Left ventricle myocardium superior (tissue), 1 donor: Measurements from ENCODE around the gene ANKS1A. TPM values are rescaled to one million over a fixed set of nuclear protein-coding genes. Genes with fewer than 3 reads are reported as not detected.
A peak's percentile ranks its signal among the peaks of the same experiment; 100 is the strongest.
"Not testable (repeated sequence)": the region's sequence is repeated elsewhere in the genome, so short reads cannot be mapped to it uniquely, and the experiment has no call there.

ENCODE experiments used
- ATAC-seq: fragments of 200-7000 bp; cut with Tn5 transposase; one replicate; pipeline ENCODE4 v1.9.1; 2020; ENCODE audit warnings: mild to moderate bottlenecking, moderate library complexity
- DNase-seq: peaks from one replicate; pipeline ENCODE4 v3.0.0-alpha.2; 2020
- intact Hi-C: fragments of 100-400 bp; cut with micrococcal nuclease; formaldehyde crosslinking; loops from one replicate; pipeline ENCODE4 v1.11.0; 2022
- total RNA-seq: library from RNA; stranded (reverse); fragmentation: NEBNext Ultra II Directional; extraction: Animal tissue kit (Norgen Biotek cat#: 25700); gene quantifications from one replicate; pipeline ENCODE4 v1.2.1, GENCODE V29; 2021
- donor health status: DM: no; HTN: yes; CAD: no; lungs with severe emphysema.

The ANKS1A gene
- total RNA-seq, 1 donor from 2014 or later, result 29.1 TPM

GRCh38 chr6:34914358-34914757 lies 25.3 kb downstream of the ANKS1A start:
- no peak for ATAC-seq
- DNase-seq, result no peak
- intact Hi-C loops, result no loop called here

DNA sequence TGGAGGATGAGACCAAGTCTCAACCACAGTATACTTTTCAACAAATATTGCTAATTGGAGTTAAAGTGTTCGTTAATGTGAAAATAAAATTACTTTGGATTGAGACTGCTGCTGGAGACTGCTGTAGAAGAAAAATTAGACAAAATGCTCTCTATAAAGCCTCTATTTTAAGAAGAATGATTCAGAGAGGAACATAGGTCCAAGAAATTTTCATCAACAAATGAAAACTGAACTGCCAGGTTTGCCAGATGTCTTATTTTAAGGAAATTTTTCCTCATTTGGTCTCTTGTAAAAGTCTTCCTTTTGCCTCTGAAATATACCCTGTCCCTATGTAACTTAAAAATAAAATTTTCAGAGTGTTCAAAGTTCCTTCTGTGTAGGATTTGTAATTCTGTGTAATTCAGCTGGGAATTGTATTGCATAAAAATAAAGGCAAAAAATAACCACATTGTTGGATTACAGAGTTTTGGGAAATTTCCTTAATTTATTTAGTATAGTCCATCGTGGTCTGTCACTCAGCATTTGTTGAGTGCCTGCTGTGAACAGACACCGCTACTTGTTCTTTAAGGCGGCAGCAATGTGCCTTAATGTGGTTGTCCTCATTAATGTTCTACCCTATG lies 27.4 kb downstream of the ANKS1A start:
- intact Hi-C loops, result no loop called here
- DNase-seq (no peak), ATAC-seq (peak; percentile 52)

DNA sequence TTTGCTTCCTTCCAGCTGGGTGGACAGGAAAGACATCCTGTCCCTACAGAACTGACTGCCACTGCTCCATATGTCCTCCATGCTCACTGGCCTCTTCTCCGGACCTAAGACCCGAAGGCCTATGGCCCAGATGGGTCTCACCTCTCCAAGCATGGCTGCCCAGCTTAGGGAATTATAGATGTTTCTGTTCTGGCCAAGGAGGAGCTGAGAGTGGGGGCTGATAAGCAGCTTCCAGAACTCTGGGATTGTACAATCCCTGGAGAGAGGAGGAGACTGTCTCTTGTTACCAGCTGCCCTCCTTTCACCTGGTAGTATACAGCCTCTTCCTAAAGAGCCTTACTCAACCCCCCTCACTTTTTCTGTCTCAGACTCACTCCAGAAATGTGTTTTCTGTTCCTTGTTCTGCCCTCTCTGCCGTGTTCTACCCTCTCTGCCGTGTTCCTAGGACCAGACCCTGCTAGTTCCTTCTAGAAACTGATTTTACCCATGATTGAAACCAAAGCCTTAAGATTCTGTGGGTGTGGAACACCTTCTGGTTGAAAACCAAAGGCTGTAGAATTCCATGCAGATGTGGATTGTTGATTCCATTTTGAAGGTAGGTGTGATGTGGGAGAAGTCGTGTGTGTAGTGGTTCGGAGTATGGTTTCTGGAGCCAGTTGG lies 28.7 kb downstream of the ANKS1A start:
- no peak for DNase-seq
- intact Hi-C loops, result no loop called here
- ATAC-seq, result peak; percentile 34

DNA sequence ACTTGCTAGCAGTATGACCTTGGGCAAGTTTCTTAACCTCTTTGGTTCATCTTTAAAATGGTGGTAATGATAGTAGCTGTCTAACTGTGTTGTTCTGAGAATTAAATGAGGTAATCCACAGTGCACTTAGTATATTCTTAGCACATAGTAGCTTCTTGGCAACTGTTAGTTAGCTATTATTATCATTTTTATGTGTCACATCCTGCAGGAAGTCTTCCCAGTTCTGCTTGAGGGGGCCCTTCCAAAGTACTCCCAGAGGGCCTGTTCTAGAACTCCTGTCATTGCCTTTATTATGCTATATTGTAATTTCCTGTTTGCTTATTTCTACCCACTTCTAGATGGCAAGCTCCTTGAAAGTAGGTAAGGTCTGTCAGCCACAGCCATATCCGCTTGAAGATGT lies 30.6 kb downstream of the ANKS1A start:
- intact Hi-C loops, result no loop called here
- ATAC-seq (peak; percentile 44), DNase-seq (no peak)

GRCh38 chr6:34920097-34920496 lies 31.0 kb downstream of the ANKS1A start:
- DNase-seq (no peak), ATAC-seq (no peak)
- intact Hi-C loops, result no loop called here

DNA sequence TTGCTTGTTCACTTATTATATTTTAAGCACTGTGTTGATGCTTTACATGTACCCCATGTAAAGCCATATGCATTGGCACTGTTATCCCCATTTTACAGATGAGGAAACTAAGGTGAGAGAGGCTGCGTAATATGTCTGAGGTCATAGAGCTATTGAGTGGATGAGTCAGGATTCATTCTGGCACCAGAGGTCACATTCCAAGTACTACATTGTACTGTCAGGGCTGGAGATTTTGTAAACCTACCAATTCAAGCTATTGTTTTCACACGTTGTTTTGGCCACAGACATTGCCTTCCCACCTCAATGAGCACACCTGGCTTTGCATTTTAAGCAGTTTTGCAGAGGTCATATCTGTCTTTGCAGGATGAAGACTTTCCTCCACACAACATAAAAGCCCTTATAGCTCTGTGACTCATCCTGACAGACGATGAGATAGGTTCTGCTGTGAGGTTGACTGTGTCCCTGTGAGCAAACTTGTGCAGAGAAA lies 33.2 kb downstream of the ANKS1A start:
- no peak for ATAC-seq
- intact Hi-C loops, result no loop called here

GRCh38 chr6:34924831-34925625 lies 36.0 kb downstream of the ANKS1A start:
- DNase-seq (no peak), ATAC-seq (no peak)
- intact Hi-C loops, result no loop called here

More for the DNA sequence above, 33.2 kb downstream of the ANKS1A start:
- DNase-seq, result no peak

DNA sequence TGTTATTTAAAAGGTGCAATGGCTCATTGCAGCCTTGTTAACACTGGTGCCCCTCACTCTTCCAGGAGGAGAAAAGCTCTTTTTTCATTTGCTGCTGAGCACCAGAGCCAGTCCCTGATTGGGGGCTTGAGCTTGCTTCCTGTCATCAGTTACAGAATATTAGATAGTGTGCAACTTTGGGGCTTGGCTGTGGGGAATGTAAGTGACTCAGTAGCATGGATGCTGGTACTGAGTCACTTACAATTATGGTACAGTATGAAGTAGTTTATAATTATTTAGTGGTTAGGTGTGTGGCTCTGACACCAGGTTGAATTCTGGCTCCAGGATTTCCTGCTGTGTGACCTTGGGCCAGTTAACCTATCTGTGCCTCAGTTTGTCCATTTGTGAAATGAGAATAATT lies 37.6 kb downstream of the ANKS1A start:
- DNase-seq (no peak), ATAC-seq (no peak)
- intact Hi-C loops, result no loop called here

DNA sequence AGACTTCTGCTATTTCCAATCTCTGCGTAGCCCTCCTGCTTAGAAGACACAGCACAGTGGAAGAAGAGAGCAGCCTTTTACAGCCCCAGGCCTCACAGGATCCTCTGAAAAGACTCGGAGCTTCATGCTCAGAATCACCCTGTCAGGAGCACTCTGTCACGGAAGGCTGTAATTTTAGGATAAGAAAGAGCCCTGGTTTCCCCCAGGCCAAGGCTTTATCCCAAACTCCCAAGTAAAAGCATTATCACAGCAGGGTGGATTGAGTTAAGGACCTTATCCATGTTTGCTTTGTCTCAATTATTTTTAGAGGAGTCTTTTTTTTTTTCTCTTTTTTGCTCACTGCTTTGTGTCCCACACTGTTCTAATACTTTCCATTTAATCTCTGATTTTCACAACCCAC lies 39.2 kb downstream of the ANKS1A start:
- peak; percentile 20 for ATAC-seq
- intact Hi-C loops, result no loop called here
- DNase-seq, result no peak

GRCh38 chr6:34928695-34929094 lies 39.6 kb downstream of the ANKS1A start:
- ATAC-seq (no peak), DNase-seq (no peak)

GRCh38 chr6:34929241-34929978 lies 40.4 kb downstream of the ANKS1A start:
- intact Hi-C loops, result no loop called here
- DNase-seq (no peak), ATAC-seq (no peak)

More at GRCh38 chr6:34928695-34929094, 39.6 kb downstream of the ANKS1A start:
- intact Hi-C loops, result no loop called here

DNA sequence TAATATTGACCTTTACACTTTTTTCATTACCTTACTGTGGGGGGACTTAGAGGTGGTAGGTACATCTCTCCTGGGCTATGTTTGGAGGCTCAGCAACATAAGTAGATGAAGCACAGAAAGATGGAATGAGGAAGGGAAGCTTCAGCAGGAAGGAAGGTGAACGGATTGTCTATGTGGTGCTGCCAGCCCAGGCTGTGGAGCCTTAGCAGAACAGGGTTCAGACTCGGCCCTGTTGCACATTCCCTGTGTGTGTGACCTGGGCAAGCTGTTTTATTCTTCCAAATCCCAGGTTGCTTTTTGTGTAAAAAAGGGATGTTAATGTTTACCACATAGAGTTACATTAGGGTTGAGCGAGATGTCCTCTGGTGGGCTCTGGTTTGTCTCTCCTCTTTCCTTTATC lies 41.2 kb downstream of the ANKS1A start:
- no peak for ATAC-seq

GRCh38 chr6:34932202-34932601 lies 43.1 kb downstream of the ANKS1A start:
- intact Hi-C loops, ATAC-seq, DNase-seq: not testable (repeated sequence)

More for the DNA sequence above, 41.2 kb downstream of the ANKS1A start:
- intact Hi-C loops, result no loop called here
- DNase-seq, result no peak

GRCh38 chr6:34934516-34934915 lies 45.5 kb downstream of the ANKS1A start:
- DNase-seq (peak; percentile 90), ATAC-seq (peak; percentile 77)
- intact Hi-C loops, result no loop called here

- intact Hi-C loops, result no loop called here
- DNase-seq, result no peak
- ATAC-seq, result peak; percentile 11
Observed at GRCh38 chr6:34938268-34938667, 49.2 kb downstream of the ANKS1A start.

DNA sequence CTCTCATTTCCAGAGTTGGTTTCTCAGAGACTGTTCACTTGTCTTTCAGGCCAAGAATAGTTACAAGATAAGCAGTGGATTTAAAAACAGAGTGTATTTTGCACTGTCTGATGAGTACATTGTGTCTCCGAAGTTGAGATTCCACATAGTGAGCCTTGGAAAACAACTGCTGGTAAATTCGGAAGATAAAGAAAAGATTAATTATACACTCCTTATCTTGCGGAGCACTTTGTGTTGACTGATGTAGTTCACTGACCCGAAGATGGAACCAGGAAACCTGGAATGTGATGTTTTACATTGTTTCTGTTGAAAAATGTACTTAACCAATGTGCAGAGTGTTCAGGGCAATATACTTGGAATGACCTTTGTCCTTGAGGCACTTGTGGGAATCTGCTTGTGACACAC lies 51.0 kb downstream of the ANKS1A start:
- DNase-seq, result no peak
- intact Hi-C loops, result no loop called here
- ATAC-seq, result peak; percentile 88

DNA sequence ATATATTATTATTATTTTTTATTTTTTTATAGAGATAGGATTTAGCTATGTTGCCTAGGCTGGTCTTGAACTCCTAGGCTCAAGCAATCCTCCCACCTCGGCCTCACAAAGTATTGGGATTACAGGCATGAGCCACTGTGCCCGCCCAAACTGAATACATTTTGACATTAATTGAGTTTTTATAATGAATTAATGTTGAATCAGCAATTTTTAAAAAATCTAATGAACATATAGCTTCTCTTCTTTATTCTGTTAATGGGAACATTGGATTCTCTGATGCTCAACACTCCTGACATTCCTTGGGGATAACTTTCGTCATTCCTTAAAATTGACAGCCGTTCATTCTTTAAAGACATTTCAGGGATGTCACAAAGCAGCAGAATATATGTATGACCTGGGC lies 52.4 kb downstream of the ANKS1A start:
- ATAC-seq, result no peak
- intact Hi-C loops, result no loop called here

GRCh38 chr6:34945317-34945716 lies 56.3 kb downstream of the ANKS1A start:
- DNase-seq (no peak), ATAC-seq (no peak)
- intact Hi-C loops, result no loop called here

More for the DNA sequence above, 52.4 kb downstream of the ANKS1A start:
- no peak for DNase-seq

GRCh38 chr6:34947561-34947960 lies 58.5 kb downstream of the ANKS1A start:
- ATAC-seq (no peak), DNase-seq (no peak)
- intact Hi-C loops, result no loop called here
